CD4-positive, alpha-beta T cell treated with Interferon alpha-2 for 1 hour (primary cell): ENCODE measurements around the gene AXIN2.

Experiments
- DNase-seq, 2 donors: peaks; one replicate each; pipeline ENCODE4 v3.0.0-alpha.2; 2020 to 2022

The AXIN2 gene, protein sequence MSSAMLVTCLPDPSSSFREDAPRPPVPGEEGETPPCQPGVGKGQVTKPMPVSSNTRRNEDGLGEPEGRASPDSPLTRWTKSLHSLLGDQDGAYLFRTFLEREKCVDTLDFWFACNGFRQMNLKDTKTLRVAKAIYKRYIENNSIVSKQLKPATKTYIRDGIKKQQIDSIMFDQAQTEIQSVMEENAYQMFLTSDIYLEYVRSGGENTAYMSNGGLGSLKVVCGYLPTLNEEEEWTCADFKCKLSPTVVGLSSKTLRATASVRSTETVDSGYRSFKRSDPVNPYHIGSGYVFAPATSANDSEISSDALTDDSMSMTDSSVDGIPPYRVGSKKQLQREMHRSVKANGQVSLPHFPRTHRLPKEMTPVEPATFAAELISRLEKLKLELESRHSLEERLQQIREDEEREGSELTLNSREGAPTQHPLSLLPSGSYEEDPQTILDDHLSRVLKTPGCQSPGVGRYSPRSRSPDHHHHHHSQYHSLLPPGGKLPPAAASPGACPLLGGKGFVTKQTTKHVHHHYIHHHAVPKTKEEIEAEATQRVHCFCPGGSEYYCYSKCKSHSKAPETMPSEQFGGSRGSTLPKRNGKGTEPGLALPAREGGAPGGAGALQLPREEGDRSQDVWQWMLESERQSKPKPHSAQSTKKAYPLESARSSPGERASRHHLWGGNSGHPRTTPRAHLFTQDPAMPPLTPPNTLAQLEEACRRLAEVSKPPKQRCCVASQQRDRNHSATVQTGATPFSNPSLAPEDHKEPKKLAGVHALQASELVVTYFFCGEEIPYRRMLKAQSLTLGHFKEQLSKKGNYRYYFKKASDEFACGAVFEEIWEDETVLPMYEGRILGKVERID

DNA sequence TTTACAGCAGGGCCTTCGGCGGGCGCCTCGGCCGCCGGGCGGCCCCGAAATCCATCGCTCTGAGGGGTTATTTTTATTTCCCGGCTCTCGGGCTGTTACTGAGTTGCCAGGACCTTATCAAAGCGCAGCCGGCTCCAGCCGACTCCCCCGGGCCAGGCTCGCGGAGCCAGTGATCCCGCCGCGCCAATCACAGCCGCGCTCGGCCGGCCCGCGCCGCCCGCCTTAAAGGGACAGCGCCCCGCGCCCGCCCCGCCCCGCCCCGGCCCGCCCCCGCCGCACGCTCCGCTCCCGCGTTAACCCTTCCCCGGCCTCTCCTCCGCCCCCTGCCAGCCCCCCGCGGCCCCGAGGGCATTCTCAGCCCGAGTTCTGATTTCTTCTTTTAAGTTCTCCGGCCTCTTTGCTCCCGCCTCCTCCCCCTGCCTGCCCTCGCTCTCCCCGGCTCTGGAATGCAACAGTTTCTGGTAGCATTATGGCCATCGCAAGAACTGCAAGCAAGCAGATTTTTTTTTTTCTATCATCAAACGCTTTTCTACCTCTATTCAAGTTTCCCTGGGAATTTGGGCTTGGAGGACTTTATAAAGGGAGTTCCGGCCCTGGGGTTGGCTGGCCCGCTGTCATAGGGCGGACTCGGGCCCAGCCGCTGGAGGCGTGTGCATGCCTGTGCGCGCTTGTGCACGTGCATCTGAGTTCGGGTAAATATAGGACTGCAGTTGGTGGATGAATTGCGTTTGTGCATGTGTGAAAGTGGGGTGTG, at the start of gene AXIN2:
Gene AXIN2, minus strand, starts transcription at position 197 of the 754 bp plus-strand sequence. CDS start 3,028 bp downstream, outside the sequence.
- peak; percentile 82 to 90 for DNase-seq

DNA sequence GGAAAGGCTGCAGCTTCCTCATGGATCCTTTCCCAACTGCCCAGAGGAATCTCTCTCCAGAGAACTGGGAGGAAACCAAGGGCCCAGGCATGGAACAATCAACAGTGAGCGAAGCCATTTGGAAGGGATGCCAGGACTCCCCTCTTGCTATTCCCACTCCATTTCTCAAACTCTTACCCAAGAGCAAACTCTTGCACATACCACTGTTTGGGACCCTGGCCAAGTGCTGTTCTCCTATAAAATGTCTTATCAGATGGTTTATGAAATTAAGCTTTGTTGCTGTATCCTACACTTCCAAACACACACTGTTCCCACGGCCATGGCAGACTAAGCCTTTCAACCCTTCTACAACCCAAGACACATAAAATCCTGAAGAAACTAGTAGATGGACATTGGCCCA, 48.3 kb upstream of the AXIN2 start:
- DNase-seq: no peak

DNA sequence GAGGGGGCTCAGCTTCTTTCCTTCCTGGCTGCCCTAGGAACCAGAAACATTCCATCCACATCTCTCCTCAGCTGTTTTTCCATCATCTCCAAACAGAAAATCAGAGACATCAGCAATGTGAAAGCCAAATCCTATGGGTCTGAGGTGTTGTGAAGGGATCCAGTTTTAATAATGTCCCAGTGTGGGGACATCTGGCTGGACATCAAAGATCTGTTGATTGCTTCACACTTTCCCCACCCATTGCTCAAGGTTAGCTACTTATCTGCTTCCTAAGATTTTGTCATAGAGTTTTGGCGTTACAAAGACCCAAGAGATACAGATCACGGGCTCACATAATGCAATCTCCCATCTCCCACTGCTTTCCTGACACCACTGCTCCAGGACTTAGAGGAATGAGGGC, 47.8 kb upstream of the AXIN2 start:
- no peak for DNase-seq

DNA sequence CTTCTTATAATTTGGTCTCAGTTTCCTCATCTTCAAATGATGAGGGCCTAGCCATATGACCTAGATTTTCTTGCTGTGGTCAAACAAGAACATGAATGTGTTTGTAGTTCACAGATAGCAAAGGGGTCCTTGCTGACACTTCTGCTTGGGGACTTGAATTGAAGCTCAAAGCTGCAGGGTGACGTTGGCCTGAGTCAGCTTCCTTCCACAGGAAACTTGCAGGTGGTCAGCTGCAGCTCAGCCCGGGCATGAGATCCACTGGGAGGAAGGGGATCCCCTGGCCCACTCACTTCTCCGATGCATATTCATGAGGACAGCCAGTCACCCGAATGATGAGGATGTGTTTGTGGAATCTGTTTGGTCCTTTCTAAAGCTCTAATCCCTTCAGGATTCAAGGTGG, 42.6 kb upstream of the AXIN2 start:
- DNase-seq: no peak

DNA sequence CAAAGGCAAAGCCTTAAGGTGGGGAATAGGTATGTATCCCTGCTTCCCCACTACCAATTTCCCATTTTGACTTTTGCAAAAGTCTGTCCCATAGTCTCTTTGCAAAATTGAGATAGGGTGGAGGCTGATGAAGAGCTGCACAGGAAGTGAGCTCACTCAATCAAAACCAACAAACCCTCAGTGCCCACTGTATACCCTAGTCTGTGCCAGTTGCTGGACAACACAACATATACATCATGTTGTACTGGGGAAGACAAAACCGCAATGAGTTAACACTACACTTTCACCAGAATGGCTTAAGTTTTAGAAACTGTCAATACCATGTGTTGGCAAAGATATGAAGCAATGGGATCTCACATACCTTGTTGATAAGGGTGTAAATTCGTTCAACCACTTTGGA, 40.4 kb upstream of the AXIN2 start:
- no peak for DNase-seq

DNA sequence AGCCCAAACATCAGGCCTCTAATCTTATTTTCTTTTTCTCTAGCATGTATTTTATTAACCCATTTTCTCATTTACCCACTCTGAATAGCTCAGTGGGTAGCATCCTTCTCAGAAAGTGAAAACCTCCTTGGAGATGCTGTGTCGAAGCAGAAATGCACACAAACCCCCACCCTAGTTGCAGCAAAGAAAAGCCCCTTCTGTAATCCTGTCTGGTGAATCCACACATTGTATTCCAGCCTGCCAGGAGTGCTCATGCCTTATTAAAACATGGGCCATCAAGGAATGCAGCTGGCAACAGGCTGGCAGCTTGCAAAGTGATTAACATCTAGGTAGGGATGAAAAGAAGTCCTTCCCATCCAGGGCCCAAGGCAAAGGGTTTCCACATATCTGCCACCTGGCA, 39.7 kb upstream of the AXIN2 start:
- no peak for DNase-seq

DNA sequence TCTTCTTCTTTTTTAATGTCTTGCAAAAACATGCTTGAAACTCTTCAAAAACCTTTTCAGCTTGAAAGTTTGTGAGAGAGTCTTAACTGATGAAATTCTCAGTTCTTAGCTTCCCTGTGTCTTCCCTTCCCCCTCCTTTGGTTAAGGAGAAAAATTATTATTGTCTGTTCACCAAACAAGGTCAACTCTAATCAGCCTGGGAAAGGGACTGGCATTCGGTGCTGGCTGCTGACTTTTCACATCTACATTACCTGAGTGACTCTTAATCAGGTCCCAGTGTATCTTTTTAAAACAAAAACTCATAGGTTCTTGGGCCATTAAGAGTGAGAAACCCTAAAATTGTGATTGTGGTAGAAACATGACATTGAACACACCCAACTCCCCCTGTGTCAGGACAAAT, 39.1 kb upstream of the AXIN2 start:
- DNase-seq: no peak

DNA sequence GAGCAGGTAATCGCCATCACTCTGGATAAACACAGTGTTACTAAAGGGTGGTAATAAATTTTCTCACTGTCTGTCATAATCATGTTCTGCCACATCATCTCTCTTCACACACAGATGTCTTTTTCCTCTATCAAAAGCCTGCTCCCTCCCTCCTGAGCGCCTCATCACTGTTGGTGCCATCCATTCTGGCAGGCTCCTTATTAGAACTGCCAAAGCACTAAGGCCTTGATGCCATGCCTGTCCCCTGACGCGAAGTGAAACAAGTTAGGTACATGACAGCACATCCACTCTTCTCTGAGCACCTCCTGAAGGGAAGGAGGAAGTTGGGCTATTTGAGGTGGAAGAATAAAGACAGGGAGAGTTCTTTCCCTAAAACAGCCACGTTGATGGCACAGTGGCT, 38.2 kb upstream of the AXIN2 start:
- no peak for DNase-seq

DNA sequence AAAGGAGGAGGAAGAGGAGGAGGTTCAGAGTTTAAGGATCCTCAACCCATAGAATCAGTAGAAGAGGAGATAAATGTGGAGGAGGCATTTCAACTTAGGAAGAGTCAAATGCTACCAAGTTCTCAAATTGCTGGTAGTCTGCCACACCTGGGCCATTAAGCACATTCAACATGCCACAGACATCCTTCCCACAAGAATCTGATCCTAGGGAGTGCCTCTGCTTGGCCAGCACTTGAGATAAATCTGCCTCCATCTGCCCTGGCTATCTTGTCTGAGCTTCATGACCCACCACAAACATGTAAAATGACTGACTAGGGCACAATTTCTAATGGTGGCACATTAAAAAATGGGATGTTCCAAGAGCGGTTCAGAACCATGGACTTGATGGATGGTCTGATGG, 37.3 kb upstream of the AXIN2 start:
- DNase-seq: no peak

DNA sequence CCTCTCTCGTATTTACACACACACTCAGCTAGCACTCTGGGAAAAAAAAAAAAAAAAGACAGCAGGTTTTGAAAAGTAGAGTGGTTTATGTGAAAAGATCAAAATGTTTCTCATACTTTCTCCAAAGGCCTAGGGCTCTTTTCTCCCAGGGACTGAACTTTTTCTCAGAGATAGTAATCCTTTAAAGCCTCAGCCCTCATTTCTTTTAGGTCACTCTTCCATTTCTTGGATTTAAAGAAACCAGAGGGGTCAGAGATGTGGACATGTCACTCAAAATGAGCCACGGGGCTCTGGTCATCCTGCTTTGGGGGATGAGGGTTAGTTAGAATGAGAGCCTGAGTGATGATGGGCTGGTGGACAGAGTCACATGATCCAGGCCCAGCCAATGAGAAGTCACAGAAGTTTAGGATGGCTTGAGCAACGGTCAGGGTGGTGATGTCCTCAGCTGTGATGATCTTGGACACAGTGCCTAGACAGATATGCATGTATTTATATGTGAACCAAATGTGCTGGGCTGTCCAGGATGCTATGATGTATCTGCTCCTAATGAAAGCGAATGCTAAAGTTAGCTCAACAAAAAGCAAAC, 33.7 kb upstream of the AXIN2 start:
- DNase-seq: no peak

DNA sequence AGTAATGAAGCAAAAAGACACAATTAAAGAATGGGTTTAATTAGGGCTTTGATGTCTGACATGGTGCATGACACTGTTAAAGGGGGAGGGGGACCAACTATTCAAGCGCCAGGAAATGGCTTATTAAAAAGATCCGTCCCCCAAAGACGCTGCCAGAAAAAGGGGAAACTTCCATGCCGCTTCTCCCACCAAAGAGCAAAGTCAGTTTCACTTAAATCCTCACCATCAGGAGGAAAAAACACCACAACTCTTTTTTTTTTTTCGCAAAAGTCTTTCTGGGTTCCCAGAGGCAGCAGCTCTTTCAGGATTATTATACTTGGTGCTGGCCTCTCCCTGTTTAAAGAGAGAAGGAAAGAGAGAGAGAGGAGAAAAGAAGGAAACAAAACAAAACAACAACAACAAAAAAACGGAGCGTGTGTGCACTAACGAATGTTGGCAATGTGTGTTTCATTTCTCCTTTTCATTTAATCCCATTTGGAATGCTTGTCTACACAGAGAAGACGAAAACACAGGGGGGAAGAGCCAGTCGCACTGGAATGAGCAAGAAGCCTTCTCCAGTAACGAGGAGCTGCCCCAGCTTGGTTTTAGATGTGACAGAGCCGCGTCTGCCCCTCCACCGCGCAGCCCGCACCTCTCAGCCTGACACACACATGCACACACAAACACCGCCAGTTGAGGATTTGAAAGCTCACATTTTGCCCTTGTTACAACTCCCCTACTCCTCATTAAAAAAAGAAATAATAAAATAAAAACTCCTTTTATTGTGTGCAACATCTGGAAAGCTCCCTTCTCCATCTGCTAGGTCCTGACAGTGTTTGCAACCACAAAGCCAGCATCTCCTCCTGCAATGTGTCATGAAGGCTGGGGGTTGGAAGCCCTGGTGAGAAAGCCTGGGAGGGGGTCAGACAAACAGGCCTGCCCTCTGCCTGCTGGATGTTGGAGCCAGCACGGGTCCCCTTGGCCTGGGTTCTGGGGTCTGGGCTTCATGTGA, 32.7 kb upstream of the AXIN2 start:
- no peak for DNase-seq

DNA sequence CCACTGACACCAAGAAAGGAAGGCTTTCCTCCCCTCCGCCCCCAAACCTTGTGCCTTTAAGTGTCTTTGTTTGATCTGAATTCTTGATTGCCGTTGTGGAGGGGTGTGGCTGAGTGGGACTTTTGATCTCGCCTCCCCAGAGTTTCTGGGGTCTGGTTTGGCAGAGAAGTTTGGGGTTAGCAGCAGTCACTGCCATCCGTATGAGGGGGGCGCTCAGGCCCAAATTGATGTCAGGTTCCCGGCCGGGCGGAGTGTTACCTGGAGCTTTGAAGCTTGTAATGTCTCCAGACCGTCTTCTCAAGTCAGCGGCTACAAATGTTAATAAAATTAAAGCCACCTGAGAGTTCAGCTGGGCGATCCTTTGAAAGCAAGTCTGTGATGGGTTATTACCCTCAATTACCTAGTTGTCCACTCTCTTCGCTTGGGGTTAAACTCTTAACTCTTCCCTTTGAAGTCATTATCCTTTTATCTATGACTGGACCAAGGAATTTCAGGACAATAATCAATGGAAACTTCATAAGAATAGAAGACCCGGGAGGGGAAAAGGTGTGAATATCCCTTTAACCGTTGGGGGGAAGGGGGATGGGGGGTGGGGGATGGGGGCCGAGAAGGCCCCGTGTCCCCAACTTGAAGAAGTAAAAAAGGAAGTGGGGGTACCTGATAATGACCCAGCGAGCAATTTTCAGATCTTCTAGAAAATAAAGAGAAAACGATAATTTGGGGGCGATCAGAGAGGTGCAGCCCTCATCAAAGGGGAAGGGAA, 31.8 kb upstream of the AXIN2 start:
- no peak for DNase-seq

DNA sequence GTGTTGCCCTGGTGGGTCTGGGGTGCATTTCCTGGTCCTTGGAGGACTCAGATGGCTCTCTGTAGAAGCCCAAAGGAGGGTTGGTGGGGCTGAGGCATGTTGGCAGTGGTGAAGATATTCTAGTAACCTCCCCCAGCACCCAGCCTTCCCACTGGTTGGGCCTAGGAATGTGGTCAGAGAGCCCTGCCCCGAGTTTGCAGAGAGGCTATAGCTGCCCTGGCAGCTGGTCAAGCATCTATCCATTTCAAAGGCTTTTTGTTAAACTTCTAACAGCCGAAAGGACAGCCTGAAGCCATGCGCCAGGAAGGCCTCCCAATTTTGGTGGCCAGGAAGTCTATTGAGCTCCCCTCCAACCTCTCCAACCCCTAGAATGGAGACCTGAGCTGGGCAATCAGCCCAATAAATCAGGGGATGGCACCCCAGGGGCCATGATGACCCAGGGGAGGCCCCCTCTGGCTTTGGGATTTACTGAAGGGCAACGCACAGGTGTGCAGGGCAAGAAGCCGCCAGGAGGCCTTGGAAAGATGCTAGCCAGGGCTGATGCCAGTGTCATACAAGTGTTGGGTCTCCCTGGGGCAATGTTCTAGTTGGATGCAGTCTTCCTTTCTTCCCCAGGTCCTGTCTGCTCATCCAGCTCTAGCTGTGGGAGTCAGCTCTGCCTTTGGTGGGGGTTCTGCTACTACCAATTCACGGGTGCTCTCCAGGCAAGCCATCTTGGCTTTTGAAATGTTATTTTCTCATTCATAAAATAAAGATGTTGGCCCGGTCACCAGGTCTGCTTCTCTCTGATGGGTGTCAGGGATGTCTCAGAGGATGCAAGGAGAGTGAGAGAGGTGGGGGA, 30.9 kb upstream of the AXIN2 start:
- no peak for DNase-seq

DNA sequence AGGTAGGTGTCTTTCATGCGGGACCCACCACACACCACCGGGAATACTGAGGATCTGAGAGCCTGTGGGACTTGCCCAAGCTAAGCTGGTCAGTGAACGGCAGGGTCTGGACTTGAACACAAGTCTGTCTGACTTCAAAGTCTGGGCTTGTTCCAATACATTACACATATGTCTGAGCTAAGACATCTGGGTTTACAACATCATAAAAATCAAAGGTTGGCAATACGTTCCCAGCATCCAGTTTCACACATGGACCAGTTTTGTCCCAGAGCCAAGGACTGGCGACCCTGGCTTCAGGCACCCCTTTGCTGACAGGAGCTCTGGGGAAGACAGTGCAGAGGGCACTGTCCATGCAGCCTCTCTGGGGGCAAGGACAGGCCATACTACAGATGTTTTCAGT, 27.9 kb upstream of the AXIN2 start:
- no peak for DNase-seq

DNA sequence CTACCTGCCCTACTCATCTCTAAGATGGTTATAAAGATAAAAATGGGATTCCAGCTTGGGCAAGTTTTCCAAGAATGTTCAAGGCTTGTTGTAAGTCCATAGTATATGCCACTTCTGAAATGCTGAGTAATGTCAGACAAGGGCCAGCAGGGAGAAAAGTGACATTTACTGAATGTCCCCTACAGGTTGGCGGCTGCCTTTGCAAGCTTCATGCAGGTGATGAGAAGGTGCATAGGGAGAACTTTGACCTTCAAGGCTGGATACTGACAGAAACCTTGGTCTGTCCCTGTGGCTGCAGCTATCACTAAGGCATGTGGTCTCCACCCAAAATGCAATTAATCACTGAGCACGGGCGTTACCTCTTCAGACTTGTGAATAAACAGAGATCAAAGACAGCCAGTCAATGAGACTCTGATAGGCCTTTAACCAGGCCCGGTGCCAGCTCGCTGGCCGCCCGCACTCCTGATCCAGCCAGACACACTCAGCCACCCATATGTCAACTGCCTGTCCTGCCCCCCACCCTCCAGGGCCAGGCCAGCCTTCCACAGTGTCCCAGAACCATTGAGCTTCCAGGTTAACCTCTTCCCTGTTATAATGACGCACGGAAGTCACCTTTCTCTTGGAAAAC, 26.8 kb upstream of the AXIN2 start:
- DNase-seq: no peak

DNA sequence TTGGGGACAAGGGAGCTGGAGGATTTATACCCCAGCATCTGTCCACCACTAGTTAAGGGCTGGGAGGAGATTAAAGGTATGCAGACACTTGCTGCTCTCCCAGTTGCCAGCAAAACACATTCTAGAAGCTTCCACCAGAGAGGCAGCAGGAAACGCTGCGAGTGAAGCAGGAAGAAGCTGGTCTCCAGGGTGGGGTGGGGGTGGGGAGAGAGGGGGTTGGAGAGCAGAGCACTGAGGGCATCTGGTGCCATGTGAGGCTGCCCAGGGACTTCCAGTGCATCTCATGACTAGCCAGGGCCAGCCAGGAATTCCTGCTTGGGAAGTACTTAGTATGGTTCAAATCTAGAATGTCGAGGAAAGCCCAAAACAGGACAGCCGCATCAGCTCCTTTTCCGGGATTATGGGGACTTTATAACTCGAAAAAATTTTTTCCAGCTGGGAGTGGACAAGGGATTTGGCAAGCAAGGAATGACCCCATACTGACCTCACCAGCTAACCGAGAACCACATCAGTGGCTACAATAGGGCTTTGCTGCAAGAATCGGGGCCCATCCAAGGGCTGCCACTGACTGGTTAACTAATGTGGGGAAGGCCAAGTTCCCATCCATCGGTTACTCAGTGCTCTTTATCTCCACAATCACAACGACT, 26.2 kb upstream of the AXIN2 start:
- DNase-seq: no peak

DNA sequence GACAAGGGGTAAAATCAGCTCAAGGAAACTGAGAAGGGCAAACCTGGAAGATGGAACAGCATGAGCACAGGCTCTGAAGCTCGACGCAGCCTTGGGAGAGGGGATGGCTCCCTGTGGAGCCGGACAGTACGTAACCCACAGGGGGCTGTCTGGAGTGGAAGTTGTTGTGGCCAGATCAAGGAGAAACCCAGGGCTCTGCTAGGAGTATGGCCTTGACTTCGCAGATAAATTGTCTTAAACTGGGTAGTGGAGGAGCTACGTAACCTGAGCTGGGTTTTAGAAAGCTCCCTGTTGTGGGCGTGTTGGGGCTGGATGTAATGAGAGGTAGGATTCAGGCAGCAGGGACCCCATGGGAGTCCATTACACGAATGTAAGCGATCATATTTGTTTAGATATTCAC, 25.5 kb upstream of the AXIN2 start:
- DNase-seq: no peak

DNA sequence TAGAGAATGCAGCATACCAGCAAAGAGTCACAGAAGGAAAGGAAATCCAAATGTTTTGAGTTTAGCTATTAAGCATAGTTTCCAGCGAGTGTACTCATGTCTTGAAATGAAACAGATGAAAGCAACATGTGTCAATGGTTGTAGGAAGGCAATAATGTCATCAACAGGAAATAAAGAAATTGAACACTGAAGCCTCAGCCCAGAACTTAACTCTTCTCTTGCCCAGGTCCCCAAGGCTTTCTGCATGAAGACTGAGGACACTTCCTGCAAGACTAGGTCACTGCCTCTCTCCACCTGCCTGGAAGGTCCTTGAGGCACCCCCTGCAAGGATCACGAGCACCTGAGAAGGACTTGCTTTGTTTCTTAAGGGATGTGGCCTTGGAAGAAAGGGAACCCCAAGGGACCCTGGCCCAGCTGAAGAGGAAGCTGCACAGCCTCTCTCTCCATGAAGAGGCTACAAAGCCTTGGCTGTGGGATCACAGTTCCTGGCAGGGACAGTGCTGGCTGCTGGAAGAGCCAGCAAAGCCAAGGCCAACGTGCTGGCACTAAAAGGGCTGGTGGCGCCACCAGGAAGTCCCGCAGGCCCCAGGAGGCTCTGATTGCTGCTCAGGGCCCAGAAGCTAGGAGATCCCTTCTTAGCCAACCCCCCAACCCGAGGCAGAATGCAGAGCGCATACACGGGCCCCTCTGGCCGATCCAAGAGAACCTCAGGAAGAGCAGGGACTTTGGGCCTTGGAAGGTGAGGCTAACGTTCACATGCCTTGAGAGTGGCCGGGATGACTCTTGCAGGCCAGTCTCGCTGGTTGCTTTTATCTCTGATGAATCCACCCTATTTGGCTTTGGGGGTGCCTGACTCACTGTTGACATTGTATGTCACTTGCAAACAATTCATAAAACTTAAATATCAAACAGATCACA, 23.4 kb upstream of the AXIN2 start:
- DNase-seq: no peak
